ENCODE measurements around the gene APLF.

- no peak for TF ChIP-seq CTCF (conservative IDR thresholded peaks at IDR 0.05; ENCODE audit: low read depth, low read length)
- TF ChIP-seq EZH2 (IDR thresholded peaks at IDR 0.05; ENCODE audit: low read length, unreplicated experiment): no peak
These were observed 138.6 kb downstream of the APLF start for GRCh38 chr2:68605939-68606338.
